ENCODE results near the gene NOX4. TPM values are rescaled to one million over a fixed set of nuclear protein-coding genes. Genes with fewer than 3 reads are reported as not detected.

The NOX4 gene
- total RNA-seq, result 6.9 and 26.8 TPM in 2 replicates

DNA sequence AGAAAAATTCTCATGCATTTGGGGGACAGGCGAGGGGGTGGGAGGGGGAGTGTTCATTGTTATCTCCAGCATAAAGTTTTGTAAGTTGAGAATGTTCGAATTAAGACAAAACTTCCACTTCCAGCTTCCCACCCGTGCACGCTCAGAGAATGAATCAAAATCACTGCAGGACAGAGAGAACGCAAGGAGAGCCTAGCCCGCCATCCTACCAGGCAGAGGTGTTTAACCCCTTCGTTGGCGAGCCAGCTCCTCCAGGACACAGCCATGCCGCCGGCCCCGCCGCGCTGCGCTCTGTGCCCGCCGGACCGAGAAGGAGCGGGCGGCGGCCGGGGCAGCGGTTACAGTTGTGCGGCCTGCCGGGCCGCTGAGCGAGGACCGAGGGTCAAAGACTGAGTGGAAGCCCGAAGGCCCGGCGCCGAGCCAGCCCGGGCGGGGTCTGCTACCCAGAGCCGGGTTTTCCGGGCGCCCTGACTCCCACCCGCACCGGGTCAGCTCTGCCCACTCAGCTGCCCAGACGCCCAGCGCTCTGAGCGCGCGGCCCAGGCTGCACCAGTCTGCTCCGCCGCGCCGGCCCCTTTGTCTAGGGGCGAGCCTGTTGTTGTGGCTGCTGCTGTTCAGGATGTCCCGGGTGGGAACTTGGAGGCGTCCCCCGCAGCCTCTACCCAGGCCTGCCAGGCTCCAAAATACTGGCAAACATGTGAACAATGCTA is at the start of gene NOX4:
Gene NOX4 (minus strand): TSS at position 395 of the 710 bp plus-strand sequence. CDS start 129 bp downstream, at position 266.
- peak; percentile 32 for DNase-seq (ENCODE audit: low read depth)

DNA sequence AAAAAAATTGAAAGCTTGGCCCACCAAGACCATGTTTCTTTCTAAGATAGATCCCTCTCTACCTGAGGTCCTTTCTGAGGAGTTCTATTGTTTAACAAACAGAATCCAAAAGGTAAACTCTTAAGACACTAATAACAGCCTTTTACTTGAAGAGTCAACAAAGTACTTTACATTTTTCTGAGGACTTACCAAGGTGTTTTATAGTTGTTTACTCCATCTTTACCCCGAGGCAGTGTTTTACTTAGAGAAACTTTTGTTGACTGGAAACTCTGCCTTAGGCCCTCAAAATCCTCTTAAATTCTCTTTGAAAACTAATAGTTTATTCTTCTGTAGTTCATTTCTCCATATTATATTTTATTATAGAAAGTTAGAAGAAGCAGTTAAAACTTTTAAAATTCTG is 49.7 kb upstream of the NOX4 start:
- peak; percentile 23 for DNase-seq (ENCODE audit: low read depth)

- DNase-seq (ENCODE audit: low read depth), result no peak
These were observed 46.8 kb upstream of the NOX4 start for GRCh38 chr11:89537936-89538335.

DNA sequence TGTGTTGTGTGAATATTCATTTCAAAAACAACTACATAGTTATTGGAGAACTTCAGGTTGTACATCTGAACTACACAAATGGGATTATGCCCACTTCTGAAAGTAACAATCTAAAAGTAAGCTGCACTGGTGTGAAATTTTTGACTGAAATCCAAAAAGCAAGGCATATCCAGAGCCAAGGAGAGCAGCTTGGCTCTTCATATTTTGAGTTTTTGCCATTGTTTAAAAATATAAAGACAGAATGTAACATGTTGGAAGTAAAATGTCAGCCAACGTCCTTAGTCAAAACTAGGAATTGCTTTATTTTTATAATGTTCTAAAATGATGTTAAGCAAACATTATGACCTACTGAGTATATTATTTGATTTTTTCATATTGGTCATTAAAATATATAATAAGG is 45.8 kb upstream of the NOX4 start:
- DNase-seq (ENCODE audit: low read depth), result no peak

DNA sequence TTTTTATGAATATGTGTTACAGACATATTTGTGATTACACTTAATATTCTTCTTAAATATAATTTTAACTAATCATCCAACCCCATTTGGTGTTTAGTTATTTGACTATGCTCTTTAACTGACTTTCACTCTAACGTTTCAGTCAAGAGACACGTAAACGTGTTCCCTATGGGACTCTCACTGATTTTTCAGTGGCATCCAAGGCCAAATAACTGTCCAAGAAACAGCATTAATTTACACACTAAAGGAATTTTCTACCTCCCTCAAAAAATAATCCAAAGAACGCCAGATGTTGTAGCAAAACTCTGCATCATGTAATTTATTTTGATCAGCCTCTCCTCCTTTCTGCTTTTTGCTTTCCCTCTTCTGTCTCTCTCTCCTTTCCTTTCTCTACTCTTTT is 44.0 kb upstream of the NOX4 start:
- DNase-seq (ENCODE audit: low read depth), result no peak

DNA sequence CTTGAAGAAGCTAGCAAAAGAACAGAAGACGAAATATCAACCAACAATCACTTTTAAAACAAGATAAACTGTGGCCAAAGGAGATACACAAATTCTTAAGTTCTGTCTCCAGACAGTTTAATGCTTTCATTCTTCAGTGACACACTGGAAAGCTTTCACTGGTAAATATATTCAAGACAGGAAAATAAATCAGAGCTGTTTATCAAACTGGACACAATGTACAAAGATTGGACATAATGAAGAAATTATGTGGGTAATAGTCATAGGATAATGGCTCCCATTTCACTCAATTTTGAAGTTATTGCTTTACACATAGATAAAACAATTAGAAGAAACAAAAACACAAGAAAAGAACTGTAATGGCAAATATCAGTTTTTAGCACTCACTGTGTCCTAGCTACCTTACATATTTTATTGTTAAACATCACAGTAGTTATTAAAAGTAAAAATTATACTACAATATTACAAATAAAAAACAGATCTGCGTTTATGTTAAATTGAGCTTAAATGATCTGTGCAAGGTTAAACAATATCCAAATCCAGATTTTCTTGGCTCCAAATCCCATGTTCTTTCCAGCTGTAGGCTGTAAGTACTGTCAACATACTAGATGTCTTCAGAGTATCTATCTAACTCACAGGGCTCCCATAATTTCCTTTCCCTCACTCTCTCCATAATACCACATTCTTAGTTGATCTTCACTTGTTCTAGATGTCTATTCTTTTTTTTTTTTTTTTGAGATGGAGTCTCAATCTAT is 38.6 kb upstream of the NOX4 start:
- DNase-seq (ENCODE audit: low read depth), result no peak

DNA sequence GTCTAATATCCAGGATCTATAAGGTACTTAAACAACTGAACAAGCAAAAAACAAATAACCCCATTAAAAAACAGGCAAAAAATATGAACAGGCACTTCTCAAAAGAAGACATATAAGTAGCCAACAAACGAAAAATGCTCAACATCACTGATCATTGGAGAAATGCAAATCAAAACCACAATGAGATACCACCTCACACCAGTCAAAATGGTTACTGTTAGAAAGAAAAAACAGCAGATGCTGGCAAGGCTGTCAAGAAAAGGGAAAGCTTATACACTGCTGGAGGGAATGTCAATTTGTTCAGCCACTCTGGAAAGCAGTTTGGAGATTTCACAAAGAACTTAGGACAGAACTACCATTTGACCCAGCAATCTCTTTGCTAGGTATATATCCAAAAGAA is 30.6 kb upstream of the NOX4 start:
- DNase-seq (ENCODE audit: low read depth), result no peak

- DNase-seq (ENCODE audit: low read depth), result no peak
These were observed 30.1 kb upstream of the NOX4 start for GRCh38 chr11:89521294-89521693.

DNA sequence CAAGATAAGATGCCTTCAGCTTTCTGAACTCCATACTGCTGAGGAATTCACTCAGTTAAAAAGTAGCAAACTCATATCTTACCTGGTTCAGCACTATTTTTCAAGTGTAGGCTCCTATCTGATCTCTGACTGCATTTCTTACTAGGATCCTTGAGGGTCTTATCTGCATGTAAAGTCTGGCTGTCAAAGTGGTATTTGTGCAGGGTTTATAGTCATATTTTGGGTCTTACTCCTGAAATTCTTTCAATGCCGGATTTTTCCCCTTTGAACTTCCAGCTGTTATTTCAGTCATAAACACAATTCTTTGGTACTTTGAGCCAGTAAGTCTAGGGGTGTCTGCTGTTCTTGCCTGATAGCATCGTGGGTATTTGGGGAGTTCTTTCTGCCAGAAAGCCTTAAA is 25.3 kb upstream of the NOX4 start:
- DNase-seq (ENCODE audit: low read depth), result no peak

DNA sequence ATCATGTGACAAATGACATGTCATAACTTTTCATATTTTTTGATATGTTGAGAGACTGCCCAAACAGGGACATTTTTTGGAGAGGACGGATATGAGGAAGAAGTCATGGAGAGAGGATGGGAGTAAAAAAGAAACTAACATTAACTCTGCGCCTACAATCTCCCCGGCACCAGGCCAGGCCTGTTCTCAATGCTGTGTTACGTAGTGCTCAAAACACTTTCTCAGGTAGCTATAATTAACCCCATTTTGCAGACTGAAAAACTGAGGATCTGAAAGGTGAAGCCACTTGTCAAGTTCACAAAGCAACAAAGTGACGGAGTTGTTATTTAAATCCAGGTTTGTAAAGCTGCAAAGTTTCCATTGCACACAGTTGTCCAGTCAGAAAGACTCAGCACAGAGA is 17.4 kb upstream of the NOX4 start:
- DNase-seq (ENCODE audit: low read depth), result no peak

DNA sequence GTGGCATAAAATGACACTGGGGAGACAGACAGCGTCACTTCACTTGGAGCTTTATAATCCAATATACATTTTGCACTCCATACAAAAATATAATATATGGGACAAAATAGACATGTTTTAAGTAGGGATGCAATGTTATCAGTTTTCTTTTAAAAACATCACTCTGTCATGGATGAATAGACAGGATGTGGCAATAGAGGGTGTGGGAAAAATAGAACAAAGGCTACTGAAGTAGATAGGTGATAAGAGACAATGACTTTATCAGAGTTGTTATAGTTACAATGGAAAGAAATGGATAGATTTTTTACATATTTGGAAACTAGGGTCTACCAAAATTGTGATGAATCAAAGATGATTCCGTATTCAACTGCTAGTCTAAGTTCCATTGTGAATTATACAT is 13.1 kb upstream of the NOX4 start:
- no peak for DNase-seq (ENCODE audit: low read depth)

DNA sequence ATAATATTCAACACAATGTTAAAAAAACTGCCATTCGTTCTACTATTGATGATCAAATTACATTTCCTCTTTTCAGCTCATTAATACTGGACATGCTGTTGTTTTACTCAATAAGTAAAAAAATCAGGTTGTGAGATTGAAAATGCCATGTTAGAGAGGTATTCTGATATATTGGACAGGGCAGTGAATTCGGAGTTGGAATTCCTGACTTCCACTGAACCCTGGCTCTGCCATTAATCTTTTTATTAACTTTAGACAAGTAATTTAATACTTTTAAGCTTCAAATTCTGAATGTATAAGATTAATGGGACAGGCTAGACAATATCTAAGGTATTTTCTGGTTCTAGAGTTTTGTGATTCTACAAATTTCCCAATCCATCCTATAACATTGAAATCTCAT is 12.2 kb upstream of the NOX4 start:
- DNase-seq (ENCODE audit: low read depth), result no peak

- no peak for DNase-seq (ENCODE audit: low read depth)
These were observed 11.1 kb upstream of the NOX4 start for GRCh38 chr11:89502301-89502700.

DNA sequence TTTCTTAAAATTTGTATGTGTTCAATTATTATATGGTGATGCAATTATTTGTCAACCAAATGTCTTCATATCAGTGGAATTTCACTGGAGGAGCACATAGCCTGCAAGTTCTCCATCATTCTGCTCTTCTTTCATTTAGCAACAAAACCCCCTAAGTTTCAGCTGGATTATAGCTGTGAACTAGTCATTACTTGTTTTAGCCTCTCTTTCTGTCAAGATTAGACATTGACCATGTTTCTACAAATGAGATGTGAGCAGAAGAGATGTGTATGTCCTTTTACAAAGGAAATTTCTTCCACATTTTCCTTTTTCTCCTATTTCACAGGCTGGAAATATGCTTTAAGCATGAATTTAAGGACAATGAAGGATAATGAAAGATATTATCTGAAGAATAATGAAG is 9.2 kb upstream of the NOX4 start:
- DNase-seq (ENCODE audit: low read depth), result no peak

DNA sequence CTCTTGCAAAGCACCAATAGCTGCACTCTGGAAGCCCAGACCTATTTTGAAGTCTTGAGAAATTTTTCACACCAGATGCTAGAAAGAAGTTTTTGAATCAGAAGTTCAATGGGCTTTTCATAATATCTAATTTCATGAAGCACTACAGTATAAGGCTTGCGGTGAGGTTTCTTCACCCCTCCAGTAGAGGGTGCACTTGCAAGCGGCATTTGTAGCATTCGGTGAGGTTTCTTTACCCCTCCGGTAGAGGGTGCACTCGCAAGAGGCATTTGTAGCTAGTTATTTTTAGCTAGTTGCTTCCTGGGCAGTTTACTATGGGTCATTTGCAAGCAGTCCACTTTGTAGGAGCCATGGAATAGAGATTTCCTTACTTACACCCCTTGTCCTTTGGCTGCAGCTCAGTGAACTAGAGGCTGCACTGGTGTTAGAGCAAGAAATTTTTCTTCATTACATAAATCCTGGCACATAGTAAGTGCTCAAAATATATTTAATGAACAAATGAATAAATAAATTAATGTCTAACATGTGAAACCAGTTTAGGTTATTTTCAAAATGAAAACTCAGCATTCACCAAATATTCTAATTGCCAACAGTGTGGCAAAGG is 7.8 kb upstream of the NOX4 start:
- no peak for DNase-seq (ENCODE audit: low read depth)

DNA sequence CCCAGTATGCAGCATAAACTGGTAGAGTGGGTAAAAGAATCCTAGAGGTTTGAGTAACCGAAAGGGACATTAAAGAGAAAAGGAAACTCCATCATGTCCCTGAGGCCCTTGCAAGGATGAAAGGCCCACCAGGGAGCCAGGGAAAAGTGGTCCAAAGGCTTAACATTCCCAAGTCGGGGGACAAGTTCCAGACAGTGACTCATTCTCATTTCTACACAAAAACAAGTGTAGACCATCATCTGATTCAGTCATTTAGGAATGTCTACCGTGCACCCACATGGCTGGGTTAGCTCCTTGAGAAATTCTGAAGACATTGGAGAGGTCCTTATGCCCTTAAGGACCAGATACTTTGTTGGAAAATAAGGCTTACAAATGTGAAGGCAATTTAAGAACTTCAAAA is 4.8 kb upstream of the NOX4 start:
- DNase-seq (ENCODE audit: low read depth), result peak; percentile 98

- DNase-seq (ENCODE audit: low read depth), result no peak
These were observed 2.3 kb upstream of the NOX4 start for GRCh38 chr11:89493431-89493830.

DNA sequence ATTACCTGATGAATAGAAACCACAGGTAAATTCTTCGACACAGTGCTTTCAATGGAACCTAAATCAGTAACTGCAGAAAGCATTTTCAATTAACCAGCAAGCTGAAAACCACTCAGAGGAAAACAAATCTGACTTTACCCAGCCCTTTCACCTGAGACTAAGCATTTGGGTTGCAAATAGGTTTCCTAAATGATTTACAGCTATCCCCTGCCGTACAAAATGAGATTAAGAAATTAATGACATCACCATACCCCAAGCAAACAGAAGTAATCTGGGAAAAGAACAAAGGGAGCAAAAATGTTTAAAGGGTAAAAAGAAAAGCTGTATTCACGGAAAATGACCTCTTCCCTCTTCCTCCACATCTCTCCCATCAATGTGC is 584 bp downstream of the NOX4 start:
- peak; percentile 56 for DNase-seq (ENCODE audit: low read depth)

- peak; percentile 84 for DNase-seq (ENCODE audit: low read depth)
These were observed 1.2 kb downstream of the NOX4 start for GRCh38 chr11:89489930-89490329.

GRCh38 chr11:89487016-89487415 is 4.2 kb downstream of the NOX4 start:
- DNase-seq (ENCODE audit: low read depth), result peak; percentile 81

- DNase-seq (ENCODE audit: low read depth), result peak; percentile 60
These were observed 6.3 kb downstream of the NOX4 start for GRCh38 chr11:89484896-89485295.

DNA sequence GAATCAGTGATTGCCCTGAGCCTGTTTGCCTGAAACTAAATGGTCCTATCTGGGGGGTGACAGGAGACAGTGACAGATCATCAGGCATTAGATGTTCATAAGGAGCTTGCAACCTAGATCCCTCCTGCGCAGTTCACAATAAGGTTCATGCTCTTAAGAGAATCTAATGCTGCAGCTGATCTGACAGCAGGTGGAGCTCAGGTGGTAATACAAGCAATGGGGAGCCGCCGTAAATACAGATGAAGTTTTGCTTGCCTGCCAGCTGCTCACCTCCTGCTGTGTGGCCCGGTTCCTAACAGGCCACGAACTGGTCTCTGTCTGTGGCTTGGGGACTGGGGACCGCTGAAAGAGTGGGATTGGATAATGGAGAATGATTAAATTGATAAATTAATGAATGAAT is 14.0 kb downstream of the NOX4 start:
- peak; percentile 40 for DNase-seq (ENCODE audit: low read depth)

- DNase-seq (ENCODE audit: low read depth), result no peak
These were observed 27.9 kb downstream of the NOX4 start for GRCh38 chr11:89463266-89463780.
